HEK293T (cell line): ENCODE data around the gene SLC9A9.

Experiments used
- CTBP1 ChIP-seq: fragments of 450-650 bp; IDR thresholded peaks from 2 replicates; pipeline ENCODE4 v1.6.1; 2016; ENCODE audit warnings: borderline replicate concordance
- FOXM1 ChIP-seq: fragments of 450-650 bp; IDR thresholded peaks from 2 replicates; pipeline ENCODE4 v1.6.1; 2017; ENCODE audit warnings: mild to moderate bottlenecking, borderline replicate concordance
- LEF1 ChIP-seq: fragments of 450-650 bp; IDR thresholded peaks from 2 replicates; pipeline ENCODE4 v1.6.1; 2017; ENCODE audit warnings: mild to moderate bottlenecking, borderline replicate concordance
- TARDBP ChIP-seq: fragments of 450-650 bp; IDR thresholded peaks from 2 replicates; pipeline ENCODE4 v1.6.1; 2016

- TF ChIP-seq LEF1 (no peak), FOXM1 (no peak), CTBP1 (no peak), TARDBP (no peak)
These were observed 196.2 kb downstream of the SLC9A9 start for GRCh38 chr3:143652118-143652517.
